Cardiac atrium fibroblast (primary cell): ENCODE data around the gene RBM44. TPM values are rescaled to one million over a fixed set of nuclear protein-coding genes. Genes with fewer than 3 reads are reported as not detected.

Experiments
- total RNA-seq: library from RNA; depleted of rRNA; stranded (reverse); fragments of >200 nt; gene quantifications from 2 replicates; pipeline ENCODE4 v1.2.3, GENCODE V29; 2015

RBM44 gene
- 0.18 TPM in 1 of 2 replicates, not detected in the other for total RNA-seq

DNA sequence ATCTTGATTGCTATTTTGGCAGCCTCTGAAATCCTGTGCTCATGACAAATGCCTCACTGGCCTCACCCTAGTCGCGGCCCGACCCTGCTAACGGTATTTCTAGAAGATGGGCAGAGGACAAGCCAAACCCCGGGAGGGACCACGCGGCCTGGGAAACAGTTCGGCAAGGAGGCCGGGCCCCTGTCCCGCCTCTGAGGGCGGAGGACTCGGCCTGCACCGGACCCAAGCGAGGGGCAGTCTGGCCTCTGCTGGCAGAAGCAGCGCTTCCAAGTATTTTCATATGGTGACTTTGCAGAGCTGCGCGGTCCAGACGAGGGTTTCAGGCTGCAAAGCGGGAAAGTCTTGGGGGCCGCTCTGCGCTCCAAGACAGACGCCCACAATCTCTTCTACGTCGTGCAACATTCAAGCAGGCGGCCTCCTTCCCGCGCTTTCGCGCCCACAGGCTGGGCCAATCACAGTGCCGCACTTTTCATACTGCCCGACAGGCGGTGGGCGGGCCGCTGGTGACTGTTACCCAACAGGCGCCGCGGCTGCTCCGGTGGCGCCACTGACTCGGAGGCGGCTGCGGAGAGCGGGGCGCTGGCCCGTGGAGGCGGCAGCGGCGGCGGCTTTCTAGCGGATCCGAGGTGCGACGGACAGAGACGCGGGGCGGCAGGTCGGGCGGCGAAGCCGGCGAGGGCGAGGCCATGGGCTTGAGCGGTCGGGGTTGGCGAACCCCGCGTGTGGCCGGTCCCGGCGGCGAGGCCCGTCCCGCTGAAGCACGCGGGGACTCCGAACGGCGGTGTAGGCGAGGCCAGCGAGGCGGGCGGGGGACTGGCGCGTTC lies at the start of gene RBM44:
TSS of gene RBM44 (plus strand) at position 544 of the 824 bp plus-strand sequence. CDS start 14,831 bp downstream, outside the sequence.

DNA sequence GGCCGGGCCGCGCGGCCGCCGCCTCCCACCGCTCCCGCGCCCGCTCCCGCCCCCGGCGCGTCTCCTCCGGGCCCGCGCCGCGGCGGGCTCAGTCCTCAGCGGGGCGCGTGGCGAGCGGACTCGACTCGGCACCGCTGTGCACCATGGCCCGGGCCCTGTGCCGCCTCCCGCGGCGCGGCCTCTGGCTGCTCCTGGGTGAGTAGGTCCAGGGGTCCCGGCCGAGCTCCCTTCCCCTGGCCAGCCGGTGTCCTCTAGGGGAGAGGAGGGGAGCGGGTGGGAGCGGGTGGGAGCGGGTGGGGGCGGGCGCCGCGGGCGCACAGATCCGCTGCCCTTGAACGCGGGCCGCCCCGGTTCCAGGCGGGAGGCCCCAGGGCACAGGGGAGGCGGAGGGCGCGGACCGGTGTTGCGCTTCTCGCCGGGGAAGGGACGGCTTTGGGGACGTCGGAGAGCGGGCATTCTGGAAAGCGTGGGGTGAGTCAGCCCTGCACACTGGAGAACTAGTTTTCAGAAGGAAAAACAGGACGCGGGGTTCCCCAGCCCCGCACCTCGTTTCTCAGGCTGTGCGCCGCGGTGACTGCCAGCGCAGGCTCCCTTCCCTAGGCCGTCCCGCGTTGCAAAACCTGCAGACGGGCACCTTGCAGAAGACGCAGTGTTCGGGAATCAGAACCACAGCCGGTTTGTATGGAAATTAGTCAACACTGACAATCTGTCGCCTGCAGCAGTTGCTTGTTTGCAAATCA lies 61.1 kb downstream of the RBM44 start, which contains the start of gene RAMP1:
TSS of gene RAMP1 (plus strand) at position 91 of the 740 bp plus-strand sequence. CDS start at position 144, 53 bp downstream.

Other genes starting within 250 kb of the RBM44 start
- not detected in 2 replicates for gene PRLH, start 232.2 kb upstream of the RBM44 start, total RNA-seq
- gene RAB17, start 208.0 kb upstream of the RBM44 start, total RNA-seq = 0.81 and 1.4 TPM in 2 replicates
- gene LRRFIP1, start 171.2 kb upstream of the RBM44 start, total RNA-seq = 32.0 and 42.6 TPM in 2 replicates
- gene RAMP1, start 60.8 kb downstream of the RBM44 start, total RNA-seq = 8.1 and 13.8 TPM in 2 replicates
- 69.3 and 89.4 TPM in 2 replicates for gene UBE2F, start 168.2 kb downstream of the RBM44 start, total RNA-seq